IMR-90 (cell line): ENCODE data around the gene DUSP9. TPM values are rescaled to one million over a fixed set of nuclear protein-coding genes. Genes with fewer than 3 reads are reported as not detected.

Experiments
- ATAC-seq: fragments of 200-7000 bp; cut with Tn5 transposase; 2 replicates; pipeline ENCODE4 v1.9.1; 2020; ENCODE audit warnings: low read depth, mild to moderate bottlenecking, moderate library complexity
- BruUV-seq: library from RNA; stranded (reverse); fragments of 400-500 nt; replicated peaks from 2 replicates; lab custom pipeline; 2021; lab: Mats Ljungman, UMichigan
- CTCF ChIA-PET: fragments of 300-600 bp; formaldehyde crosslinking; extraction: SDS; loops from one replicate; lab custom pipeline; 2021; ENCODE audit warnings: antibody characterized with exemption; lab: Yijun Ruan, JAX
- POLR2A ChIA-PET: fragments of 300-600 bp; sonication (Branson Sonifier 250); formaldehyde crosslinking; loops from one replicate; lab custom pipeline; 2022; ENCODE audit warnings: antibody characterized with exemption; ENCODE audit not compliant: unreplicated experiment; lab: Charles Lee
- DNase-seq: peaks from one replicate; pipeline ENCODE4 v3.0.0; 2013
- H2AFZ ChIP-seq: replicated peaks from 2 replicates; pipeline ENCODE3; 2013; ENCODE audit warnings: low read length, mild to moderate bottlenecking; ENCODE audit not compliant: poor library complexity
- H2AK5ac ChIP-seq: 2 replicates; pipeline ENCODE4 v1.6.1; 2013; ENCODE audit warnings: low read depth, low read length, inconsistent platforms
- H2AK9ac ChIP-seq: replicated peaks from 2 replicates; pipeline ENCODE3; 2013; ENCODE audit warnings: mild to moderate bottlenecking, low read depth, low read length, moderate library complexity; ENCODE audit not compliant: poor library complexity
- H2BK120ac ChIP-seq: 2 replicates; pipeline ENCODE4 v1.6.1; 2013; ENCODE audit warnings: low read depth, low read length, inconsistent platforms
- H2BK15ac ChIP-seq: 3 replicates; pipeline ENCODE4 v1.6.1; 2013; ENCODE audit warnings: low read depth, low read length, inconsistent platforms
- H2BK20ac ChIP-seq: 2 replicates; pipeline ENCODE4 v1.6.1; 2013; ENCODE audit warnings: low read depth, mild to moderate bottlenecking, inconsistent platforms, low read length, moderate library complexity
- H2BK5ac ChIP-seq: 2 replicates; pipeline ENCODE4 v1.6.1; 2013; ENCODE audit warnings: mild to moderate bottlenecking, low read depth, low read length, inconsistent platforms; ENCODE audit not compliant: poor library complexity, severe bottlenecking
- H3K14ac ChIP-seq: replicated peaks from 2 replicates; pipeline ENCODE4 v1.6.1; 2013; ENCODE audit warnings: low read depth, low read length, inconsistent platforms
- H3K18ac ChIP-seq: 2 replicates; pipeline ENCODE4 v1.6.1; 2013; ENCODE audit warnings: low read depth, low read length, control low read depth
- H3K23ac ChIP-seq: 2 replicates; pipeline ENCODE4 v1.6.1; 2013; ENCODE audit warnings: low read depth, low read length, inconsistent platforms
- H3K27ac ChIP-seq: 2 replicates; pipeline ENCODE4 v1.5.1; 2013; ENCODE audit warnings: mild to moderate bottlenecking, control low read depth, low read length; ENCODE audit not compliant: insufficient read depth
- H3K27me3 ChIP-seq: 2 replicates; pipeline ENCODE4 v1.6.1; 2013; ENCODE audit warnings: low read length; ENCODE audit not compliant: control insufficient read depth, insufficient read depth
- H3K36me3 ChIP-seq: 2 replicates; pipeline ENCODE4 v1.6.1; 2013; ENCODE audit warnings: low read length, mixed read lengths; ENCODE audit not compliant: control insufficient read depth, insufficient read depth
- H3K4ac ChIP-seq: 2 replicates; pipeline ENCODE4 v1.6.1; 2013; ENCODE audit warnings: low read depth, low read length, inconsistent platforms
- H3K4me1 ChIP-seq: 2 replicates; pipeline ENCODE4 v1.6.1; 2013; ENCODE audit warnings: low read length, mixed read lengths; ENCODE audit not compliant: control insufficient read depth, insufficient read depth
- H3K4me2 ChIP-seq: 2 replicates; pipeline ENCODE4 v1.6.1; 2013; ENCODE audit warnings: low read depth, mild to moderate bottlenecking, control low read depth, low read length, moderate library complexity
- H3K4me3 ChIP-seq: 2 replicates; pipeline ENCODE4 v1.5.1; 2013; ENCODE audit warnings: low read depth, mild to moderate bottlenecking, control low read depth, low read length, moderate library complexity; ENCODE audit not compliant: insufficient read depth
- H3K56ac ChIP-seq: 2 replicates; pipeline ENCODE4 v1.6.1; 2013; ENCODE audit warnings: low read length, inconsistent platforms; ENCODE audit not compliant: insufficient read depth; ENCODE audit errors: extremely low read depth
- H3K79me1 ChIP-seq, 2 experiments: 2 replicates each; pipeline ENCODE4 v1.6.1; 2013; ENCODE audit warnings: low read length in 2 of 2, inconsistent platforms in 1 of 2, low read depth in 1 of 2
- H3K9ac ChIP-seq: 2 replicates; pipeline ENCODE4 v1.6.1; 2013; ENCODE audit warnings: low read depth, low read length, control low read depth
- H3K9me1 ChIP-seq: 2 replicates; pipeline ENCODE4 v1.6.1; 2013; ENCODE audit warnings: low read length, inconsistent platforms; ENCODE audit not compliant: insufficient read depth
- H3K9me3 ChIP-seq: 2 replicates; pipeline ENCODE4 v1.6.1; 2013; ENCODE audit warnings: low read length; ENCODE audit not compliant: control insufficient read depth, insufficient read depth
- H4K20me1 ChIP-seq: 2 replicates; pipeline ENCODE4 v1.6.1; 2013; ENCODE audit warnings: low read length, inconsistent platforms; ENCODE audit not compliant: insufficient read depth
- H4K5ac ChIP-seq: 2 replicates; pipeline ENCODE4 v1.6.1; 2013; ENCODE audit warnings: mild to moderate bottlenecking, low read depth, low read length, control low read depth
- H4K8ac ChIP-seq, 2 experiments: 2 replicates each; pipeline ENCODE4 v1.6.1; 2013; ENCODE audit warnings: low read depth in 2 of 2, low read length in 2 of 2, control low read depth in 1 of 2, inconsistent platforms in 1 of 2
- H4K91ac ChIP-seq: 2 replicates; pipeline ENCODE4 v1.6.1; 2013; ENCODE audit warnings: low read depth, low read length, inconsistent platforms; ENCODE audit not compliant: insufficient read depth
- CEBPB ChIP-seq: IDR thresholded peaks from 2 replicates; pipeline ENCODE4 v1.6.1; 2012; ENCODE audit warnings: low read depth, low read length, improper control_type of control experiment
- MAZ ChIP-seq: IDR thresholded peaks from 2 replicates; pipeline ENCODE4 v1.6.1; 2012; ENCODE audit warnings: low read depth, mild to moderate bottlenecking, low read length, improper control_type of control experiment, moderate library complexity, borderline replicate concordance
- MXI1 ChIP-seq: IDR thresholded peaks from 2 replicates; pipeline ENCODE4 v1.6.1; 2012; ENCODE audit warnings: low read depth, mild to moderate bottlenecking, low read length, moderate library complexity, borderline replicate concordance
- NFE2L2 ChIP-seq: fragments of 150-350 bp; IDR thresholded peaks from 2 replicates; pipeline ENCODE4 v1.6.1; 2016; ENCODE audit warnings: low read depth, mild to moderate bottlenecking, low read length
- POLR2A ChIP-seq: IDR thresholded peaks from 2 replicates; pipeline ENCODE4 v1.6.1; 2012; ENCODE audit warnings: mild to moderate bottlenecking, low read depth, low read length
- RCOR1 ChIP-seq: IDR thresholded peaks from 2 replicates; pipeline ENCODE4 v1.6.1; 2012; ENCODE audit warnings: mild to moderate bottlenecking, low read length, improper control_type of control experiment; ENCODE audit not compliant: insufficient replicate concordance
- USF2 ChIP-seq: fragments of 150-350 bp; IDR thresholded peaks from 2 replicates; pipeline ENCODE4 v1.6.1; 2017; ENCODE audit warnings: mild to moderate bottlenecking, antibody characterized with exemption, low read length, low read depth
- WGBS, 2 experiments: methylation state at CpG; one replicate each; pipeline versions ENCODE4 v1.1.5 to v1.1.7; 2013; ENCODE audit warnings: missing lambda C conversion rate in 2 of 2; ENCODE audit not compliant: insufficient read length in 1 of 2; ENCODE audit errors: extremely low coverage in 2 of 2; 5-methylcytosine and 5-hydroxymethylcytosine counted together
- dilution Hi-C: fragments of 300-500 bp; cut with HindIII; formaldehyde crosslinking; loops from one replicate; pipeline ENCODE4 v1.14.3; 2018; ENCODE audit warnings: low sequenced_read_pairs; ENCODE audit not compliant: unreplicated experiment
- in situ Hi-C: fragments of 300-500 bp; cut with MboI; formaldehyde crosslinking; loops from 3 replicates; pipeline ENCODE4 v1.14.3; 2019; ENCODE audit warnings: low sequenced_read_pairs, inconsistent platforms, mixed read lengths
- intact Hi-C: fragments of 100-400 bp; cut with micrococcal nuclease; formaldehyde crosslinking; loops from 2 replicates; pipeline ENCODE4 v1.10.0; 2022
- polyA plus RNA-seq, 3 experiments: library from polyadenylated mRNA; depleted of rRNA; stranded (reverse); fragments of >200 nt; gene quantifications; 2 replicates each; pipeline ENCODE4 v1.2.3, GENCODE V29; 2012; ENCODE audit warnings: low replicate concordance in 1 of 3
- total RNA-seq: library from RNA; depleted of rRNA; stranded (reverse); fragments of >200 nt; gene quantifications from 2 replicates; pipeline ENCODE4 v1.2.3, GENCODE V29; 2012

Gene DUSP9
- total and polyA plus RNA-seq, 2 of the 4 experiments (the other 2 are of a cell fraction), result under 0.01 to 0.09 TPM

- Histone ChIP-seq H3K4me2 (no peak overlapping the region), H3K23ac (no peak overlapping the region), H4K20me1 (no peaks in the 10 kb centered on the region), H4K91ac (no peak overlapping the region), H2AK5ac (no peak overlapping the region), H3K14ac (no peak overlapping the region), H3K4me1 (no peaks in the 10 kb centered on the region), H3K9ac (no peak overlapping the region), H2AFZ (no peak overlapping the region), H3K56ac (no peak overlapping the region), H3K9me1 (no peaks in the 10 kb centered on the region), H3K4me3 (no peak overlapping the region), H2BK20ac (no peak overlapping the region), H3K27me3 (peaks cover 28% of the 10 kb centered on the region), H3K9me3 (peaks cover 2% of the 10 kb centered on the region), H2BK120ac (no peak overlapping the region), H4K5ac (no peak overlapping the region), H3K4ac (no peak overlapping the region), H3K36me3 (no peaks in the 10 kb centered on the region), H2BK5ac (no peak overlapping the region), H2AK9ac (no peak overlapping the region), H3K79me1 (no peaks in the 10 kb centered on the region), H3K18ac (no peak overlapping the region), H2BK15ac (no peak overlapping the region), H4K8ac (no peak overlapping the region), H3K27ac (no peak overlapping the region)
- ChIA-PET POLR2A (no interaction called here), CTCF (no interaction called here)
- no peak for TF ChIP-seq USF2
- TF ChIP-seq MXI1, result no peak
- TF ChIP-seq MAZ, result no peak
- TF ChIP-seq RCOR1, result no peak
- no peak for TF ChIP-seq POLR2A
- no peak for TF ChIP-seq CEBPB
- TF ChIP-seq NFE2L2, result no peak
- ATAC-seq (no peak), DNase-seq (no peak)
- dilution Hi-C loops, result no loop called here
- in situ Hi-C loops, result no loop called here
- no CpG with 5 or more reads among the region's 6 CpGs for WGBS, 2 experiments
- BruUV-seq, result no TSS peak
- intact Hi-C loops, result no loop called here
Measured at GRCh38 chrX:153614818-153615217, 32.2 kb upstream of the DUSP9 start.
